GM19025 (cell line): ENCODE results near the gene THOC5.

ENCODE experiments used
- ATAC-seq: cut with Tn5 transposase; IDR thresholded peaks from one replicate; pipeline ENCODE4 v1.9.1; 2021; ENCODE audit warnings: mild to moderate bottlenecking, low read depth, moderate library complexity; ENCODE audit not compliant: unreplicated experiment

The THOC5 gene

DNA sequence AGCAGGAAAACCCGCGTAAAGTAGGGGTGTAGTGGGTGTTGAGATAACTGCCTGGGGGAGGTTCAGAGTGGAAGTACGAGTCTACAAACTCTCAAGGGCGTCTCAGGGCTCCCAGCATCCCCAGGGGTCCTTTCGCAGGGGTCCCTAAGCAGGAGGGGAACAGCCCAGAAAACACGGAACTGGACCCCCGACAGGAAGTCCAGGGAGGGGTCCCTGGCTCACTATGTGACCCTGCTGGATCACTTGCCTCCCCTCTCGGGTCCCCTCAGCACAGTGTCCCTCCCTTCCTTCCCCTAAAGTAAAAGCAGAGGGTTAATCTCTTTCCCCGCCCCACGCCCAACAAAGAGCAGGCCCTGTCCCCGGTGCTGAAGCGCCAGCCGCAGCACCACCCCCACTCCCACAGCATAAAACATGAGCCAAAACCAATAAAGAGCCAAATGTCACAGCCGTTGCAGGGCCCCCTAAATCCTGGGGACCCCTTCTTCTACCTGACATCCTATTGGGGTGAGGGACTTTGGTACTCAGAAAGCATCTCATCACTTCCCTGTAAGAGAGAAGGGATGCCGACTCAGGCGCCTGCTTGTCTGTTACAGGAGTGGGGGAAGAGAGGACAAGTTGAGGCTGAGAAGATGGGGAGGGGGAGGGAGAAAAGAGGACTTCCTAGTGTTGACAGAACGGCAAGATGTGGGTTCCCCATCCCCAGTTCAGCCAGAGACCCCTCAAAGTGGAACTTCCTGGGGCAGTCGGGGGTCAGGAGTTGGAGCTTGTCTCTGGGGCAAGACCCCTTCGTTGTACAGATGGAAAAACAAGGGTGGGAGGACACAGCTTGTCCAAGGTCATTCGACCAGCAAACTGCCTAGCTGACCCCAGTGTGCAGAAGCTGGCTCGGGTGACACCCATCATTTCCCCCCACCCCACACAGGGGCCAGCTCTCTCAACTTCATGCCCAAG, 75.0 kb downstream of the THOC5 start:
- no peak for ATAC-seq

DNA sequence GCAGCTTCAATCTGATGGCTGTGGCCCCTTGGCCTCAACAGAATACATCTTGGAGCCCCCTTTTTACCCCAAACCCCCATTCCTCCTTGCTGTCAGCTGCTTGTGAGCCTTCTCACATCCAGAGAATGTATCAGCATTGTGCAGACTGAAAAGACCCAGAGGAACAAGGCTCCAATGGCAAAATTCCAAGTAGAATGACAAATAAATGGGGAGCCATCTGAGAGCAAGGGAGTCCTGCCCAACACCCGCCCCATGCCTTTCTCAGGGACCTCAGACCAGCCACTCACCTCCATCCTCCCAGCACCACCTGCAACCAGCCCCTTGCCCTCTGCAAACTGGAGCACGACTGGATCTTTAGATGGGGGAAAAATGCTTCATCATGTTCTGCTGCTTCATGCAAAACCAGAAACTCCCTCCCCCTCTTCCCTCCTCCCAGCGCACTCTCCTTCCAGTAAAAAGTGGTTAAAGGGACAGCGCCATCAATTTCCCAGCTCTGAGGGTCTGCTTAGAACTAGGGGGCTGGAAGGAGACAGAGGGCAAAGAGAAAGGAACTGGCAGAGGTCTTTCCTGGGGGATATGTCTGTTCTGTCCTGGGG, 75.7 kb downstream of the THOC5 start:
- ATAC-seq: no peak

GRCh38 chr22:29476116-29476515, 77.4 kb downstream of the THOC5 start:
- no peak for ATAC-seq

DNA sequence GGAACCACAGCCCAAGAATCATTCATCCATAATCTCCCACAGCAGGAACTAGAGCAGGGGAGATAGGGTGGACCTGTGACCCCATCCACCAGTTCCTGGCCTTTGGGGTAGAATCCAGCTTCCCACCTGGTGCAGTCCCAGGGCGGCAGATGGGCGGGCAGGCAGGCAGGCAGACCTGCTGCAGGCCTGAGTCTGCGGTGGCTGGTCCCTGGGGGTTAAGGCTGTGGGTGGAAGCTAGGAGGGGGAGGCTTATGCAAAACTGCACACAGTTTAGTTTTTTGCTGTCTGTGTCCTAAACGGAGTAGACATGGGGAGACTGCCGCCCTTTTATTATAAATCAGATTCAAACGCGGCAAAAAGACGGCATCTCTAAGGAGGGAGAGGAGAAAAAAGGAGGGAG, 78.0 kb downstream of the THOC5 start:
- peak; percentile 70 for ATAC-seq

DNA sequence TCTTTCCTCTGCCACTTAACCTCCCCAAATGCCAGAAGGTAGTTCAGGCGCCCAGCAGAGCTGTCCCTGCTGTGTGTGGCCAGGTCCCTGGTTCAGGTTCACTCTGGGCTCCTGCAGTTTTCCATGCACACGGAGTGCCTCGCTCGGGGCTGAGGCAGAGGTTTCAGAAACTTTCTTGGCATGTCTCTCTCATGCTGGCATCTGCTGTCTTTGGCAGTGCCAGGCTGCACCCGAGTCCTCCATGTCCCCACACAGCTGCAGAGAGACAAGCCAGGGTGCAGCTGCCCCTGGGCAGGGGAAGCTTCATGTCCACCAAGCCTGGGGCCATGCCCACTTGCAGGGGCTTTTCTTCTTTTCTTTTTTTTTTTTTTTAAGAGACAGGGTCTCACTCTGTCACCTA, 80.6 kb downstream of the THOC5 start:
- ATAC-seq: no peak

DNA sequence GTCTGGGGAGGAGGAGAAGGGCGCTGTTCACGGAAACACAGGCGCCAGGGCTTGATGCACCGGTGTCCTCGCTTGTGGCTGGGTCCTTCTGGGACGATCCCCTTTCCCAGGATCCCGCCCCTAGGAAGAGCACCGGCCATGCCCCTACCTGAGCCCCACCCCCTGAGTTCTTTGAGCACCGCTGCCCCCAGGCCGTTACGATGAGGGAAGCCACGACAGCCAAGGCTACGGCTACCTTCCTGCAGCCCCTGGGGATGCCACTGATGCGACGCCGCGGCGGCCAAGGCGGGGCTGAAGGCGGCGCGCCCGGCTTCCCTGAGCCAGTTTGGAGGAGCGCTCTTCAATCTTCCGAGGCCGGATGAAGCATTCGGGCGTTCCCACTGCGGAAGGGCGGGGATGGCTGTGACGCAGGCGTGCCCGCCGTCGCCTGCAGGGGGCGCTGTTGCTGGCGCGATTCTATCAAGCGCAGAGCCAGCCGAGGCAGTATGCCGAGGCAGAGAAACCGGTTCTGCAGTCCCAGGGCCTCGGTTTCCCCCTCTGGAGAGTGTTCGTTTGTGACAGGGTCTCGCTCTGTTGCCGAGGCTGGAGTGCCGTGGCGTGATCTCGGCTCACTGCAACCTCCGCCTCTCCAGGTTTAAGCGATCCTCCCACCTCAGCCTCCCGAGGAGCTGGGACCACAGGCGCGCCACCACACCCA, 83.2 kb downstream of the THOC5 start:
- ATAC-seq: no peak

DNA sequence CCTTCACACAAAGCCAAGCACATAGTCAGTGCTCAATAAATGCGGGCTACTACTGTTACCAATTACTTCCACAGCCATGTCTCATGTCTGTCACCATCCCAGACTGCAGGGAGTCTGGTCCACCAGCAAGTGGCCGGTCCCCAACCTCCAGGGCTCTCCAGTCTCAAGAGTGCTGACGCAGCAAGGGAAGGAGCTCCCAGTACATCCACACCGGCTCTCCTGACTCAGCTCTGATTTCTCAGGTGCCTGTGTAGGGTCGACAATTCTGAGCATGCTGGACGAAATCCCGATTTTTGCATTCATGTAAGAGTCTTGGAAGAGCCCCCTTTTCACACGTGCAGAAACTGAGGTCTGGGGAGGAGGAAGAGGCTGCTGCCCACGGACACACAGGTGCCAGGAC, 83.8 kb downstream of the THOC5 start:
- no peak for ATAC-seq

GRCh38 chr22:29464581-29464980, 89.0 kb downstream of the THOC5 start:
- no peak for ATAC-seq

GRCh38 chr22:29463629-29464028, 89.9 kb downstream of the THOC5 start:
- ATAC-seq: no peak

GRCh38 chr22:29461263-29461662, 92.3 kb downstream of the THOC5 start:
- no peak for ATAC-seq

- no peak for ATAC-seq
Measured at GRCh38 chr22:29459773-29460172, 93.8 kb downstream of the THOC5 start.

DNA sequence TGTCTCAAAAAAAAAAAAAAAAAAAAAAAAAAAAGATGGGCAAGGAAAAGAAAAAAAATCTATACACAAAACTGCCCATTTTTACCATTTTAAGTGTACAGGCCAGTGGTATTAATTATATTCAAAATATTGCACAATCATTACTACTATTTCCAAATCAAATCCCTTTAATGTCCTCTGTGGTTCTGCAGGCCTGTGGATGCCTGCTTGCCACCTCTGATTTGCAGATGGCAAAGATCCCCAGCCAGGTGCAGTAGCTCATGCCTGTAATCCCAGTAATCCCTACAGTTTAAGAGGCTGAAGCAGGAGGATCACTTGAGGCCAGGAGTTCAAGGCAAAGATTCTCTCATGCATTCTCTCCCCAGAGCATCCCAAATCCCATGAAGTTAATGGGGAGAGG, 95.0 kb downstream of the THOC5 start:
- ATAC-seq: no peak

DNA sequence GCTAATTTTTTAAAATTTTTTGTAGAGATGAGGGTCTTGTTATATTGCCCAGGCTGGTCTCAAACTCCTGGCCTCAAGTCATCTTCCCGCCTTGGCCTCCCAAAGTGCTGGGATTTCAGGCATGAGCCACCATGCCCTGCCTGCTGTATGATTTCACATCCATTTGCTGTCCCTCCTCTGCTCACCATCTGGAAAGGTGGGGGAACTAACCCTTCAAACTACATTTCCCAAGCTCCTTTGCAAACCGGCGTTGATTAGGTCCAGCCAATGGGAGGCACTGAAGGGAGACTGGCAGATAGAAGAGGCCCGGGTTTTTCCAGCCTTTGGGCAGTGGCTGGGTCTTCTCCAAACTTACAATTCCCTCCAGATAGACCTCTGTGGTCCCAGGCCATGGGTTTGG, 95.8 kb downstream of the THOC5 start:
- ATAC-seq: no peak

GRCh38 chr22:29456211-29456671, 97.3 kb downstream of the THOC5 start:
- ATAC-seq: no peak
